Tibial nerve (tissue), 4 donors: Measurements from ENCODE around the gene AMIGO3. TPM values are rescaled to one million over a fixed set of nuclear protein-coding genes. Genes with fewer than 3 reads are reported as not detected.

Experiments
- DNase-seq, 2 donors: peaks; one replicate each; pipeline ENCODE4 v3.0.0-alpha.2; 2019; ENCODE audit warnings: low spot score in 2 of 2
- H3K27ac ChIP-seq, 4 donors: fragments of 200-600 bp; sonication (generic) in 3 of 4; one replicate each; pipeline ENCODE4 v1.5.1; 2017 to 2019; ENCODE audit warnings: mild to moderate bottlenecking in 1 of 4
- H3K27me3 ChIP-seq, 2 donors: fragments of 200-600 bp; sonication (generic) in 1 of 2; one replicate each; pipeline versions ENCODE4 v1.5.1 to v1.6.0; 2017 to 2019
- H3K36me3 ChIP-seq, 3 donors: fragments of 200-600 bp; sonication (generic); one replicate each; pipeline ENCODE4 v1.5.1; 2018 to 2019
- H3K4me1 ChIP-seq, 4 donors: fragments of 200-600 bp; sonication (generic) in 3 of 4; one replicate each; pipeline ENCODE4 v1.5.1; 2017 to 2019
- H3K4me3 ChIP-seq, 4 donors: fragments of 200-600 bp; sonication (generic) in 3 of 4; one replicate each; pipeline ENCODE4 v1.5.1; 2017 to 2019; ENCODE audit warnings: mild to moderate bottlenecking in 1 of 4, moderate library complexity in 1 of 4
- H3K9me3 ChIP-seq, 4 donors: fragments of 200-600 bp; sonication (generic) in 3 of 4; one replicate each; pipeline ENCODE4 v1.5.1; 2017 to 2019
- EP300 ChIP-seq, 2 donors: sonication (generic); formaldehyde crosslinking; IDR thresholded peaks; one replicate each; pipeline ENCODE4 v1.6.1; 2017; ENCODE audit warnings: antibody characterized with exemption in 2 of 2, mild to moderate bottlenecking in 1 of 2
- POLR2A ChIP-seq, 2 donors: fragments of 450-650 bp; IDR thresholded peaks; one replicate each; pipeline ENCODE4 v1.6.1; 2017; ENCODE audit warnings: antibody characterized with exemption in 2 of 2, mild to moderate bottlenecking in 2 of 2, moderate library complexity in 2 of 2
- WGBS, 2 donors: methylation state at CpG; one replicate each; pipeline ENCODE4 v1.1.5; 2018; 5-methylcytosine and 5-hydroxymethylcytosine counted together
- total RNA-seq, 4 donors: library from RNA; depleted of rRNA; stranded (reverse); fragments of >200 nt; gene quantifications; one replicate each; pipeline ENCODE4 v1.1.0, GENCODE V29; 2016
- TF ChIP-seq, protein P1 (sequence below), 5 experiments: fragments of 200-600 bp in 3 of 5; fragments of 450-650 bp in 2 of 5; sonication (generic) in 3 of 5; IDR thresholded peaks; one replicate each; pipeline ENCODE4 v1.5.1; 2016 to 2019; ENCODE audit warnings: antibody characterized with exemption in 5 of 5, mild to moderate bottlenecking in 3 of 5, moderate library complexity in 2 of 5

Gene AMIGO3
- total RNA-seq, 4 donors from 2014 or later: 2.1 to 4.2 TPM; not detected in 2

- Histone ChIP-seq H3K27me3 (no peaks in the 10 kb centered on the region), H3K9me3 (no peaks in the 10 kb centered on the region), H3K4me1 (no peaks in the 10 kb centered on the region), H3K27ac (no peak overlapping the region), H3K36me3 (peaks cover 0 to 88% (median 0%) of the 10 kb centered on the region in 3 donors), H3K4me3 (no peak overlapping the region)
- TF ChIP-seq, protein P1, sequence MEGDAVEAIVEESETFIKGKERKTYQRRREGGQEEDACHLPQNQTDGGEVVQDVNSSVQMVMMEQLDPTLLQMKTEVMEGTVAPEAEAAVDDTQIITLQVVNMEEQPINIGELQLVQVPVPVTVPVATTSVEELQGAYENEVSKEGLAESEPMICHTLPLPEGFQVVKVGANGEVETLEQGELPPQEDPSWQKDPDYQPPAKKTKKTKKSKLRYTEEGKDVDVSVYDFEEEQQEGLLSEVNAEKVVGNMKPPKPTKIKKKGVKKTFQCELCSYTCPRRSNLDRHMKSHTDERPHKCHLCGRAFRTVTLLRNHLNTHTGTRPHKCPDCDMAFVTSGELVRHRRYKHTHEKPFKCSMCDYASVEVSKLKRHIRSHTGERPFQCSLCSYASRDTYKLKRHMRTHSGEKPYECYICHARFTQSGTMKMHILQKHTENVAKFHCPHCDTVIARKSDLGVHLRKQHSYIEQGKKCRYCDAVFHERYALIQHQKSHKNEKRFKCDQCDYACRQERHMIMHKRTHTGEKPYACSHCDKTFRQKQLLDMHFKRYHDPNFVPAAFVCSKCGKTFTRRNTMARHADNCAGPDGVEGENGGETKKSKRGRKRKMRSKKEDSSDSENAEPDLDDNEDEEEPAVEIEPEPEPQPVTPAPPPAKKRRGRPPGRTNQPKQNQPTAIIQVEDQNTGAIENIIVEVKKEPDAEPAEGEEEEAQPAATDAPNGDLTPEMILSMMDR (IDR thresholded peaks at IDR 0.05): no peak
- TF ChIP-seq EP300 (IDR thresholded peaks at IDR 0.05) (no peak), POLR2A (IDR thresholded peaks at IDR 0.05) (no peak)
- 83 to 96% methylated on average over 7 to 11 of the region's 11 CpGs for WGBS, 2 donors
- DNase-seq: no peak
Observed at GRCh38 chr3:49712166-49712565, 7.3 kb downstream of the AMIGO3 start.

DNA sequence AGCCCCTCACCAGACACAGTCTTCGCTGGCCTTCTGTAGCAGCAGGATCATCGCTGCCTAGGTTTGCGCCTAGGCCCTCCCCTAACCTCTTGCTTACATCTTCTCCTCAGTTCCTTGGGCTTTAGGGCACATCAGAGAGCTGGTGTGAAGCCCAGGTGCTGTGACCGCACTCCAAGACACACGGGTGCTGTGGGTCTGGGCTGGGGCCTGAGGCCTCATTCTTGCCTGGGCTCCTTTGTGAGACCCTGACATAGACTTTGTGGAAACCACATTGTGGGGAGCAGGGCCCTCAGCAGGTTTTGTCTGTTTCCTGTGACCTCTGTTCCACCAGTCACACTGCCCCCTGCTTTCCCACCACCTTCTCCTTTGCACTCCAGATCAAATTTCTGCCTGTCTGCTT is 8.0 kb downstream of the AMIGO3 start:
- DNase-seq: no peak
- H3K27ac ChIP-seq: no peak overlapping the region
- no peaks in the 10 kb centered on the region for H3K9me3 ChIP-seq
- no peak overlapping the region for H3K4me3 ChIP-seq
- 93 to 96% methylated on average over 4 to 5 of the region's 5 CpGs for WGBS, 2 donors
- H3K27me3 ChIP-seq: no peaks in the 10 kb centered on the region
- TF ChIP-seq, protein P1 (IDR thresholded peaks at IDR 0.05): no peak
- no peak for TF ChIP-seq POLR2A (IDR thresholded peaks at IDR 0.05)
- no peak for TF ChIP-seq EP300 (IDR thresholded peaks at IDR 0.05)
- no peaks in the 10 kb centered on the region for H3K4me1 ChIP-seq
- H3K36me3 ChIP-seq: peaks cover 0 to 88% (median 0%) of the 10 kb centered on the region in 3 donors

GRCh38 chr3:49709852-49710251 is 9.6 kb downstream of the AMIGO3 start:
- WGBS, 2 donors: 92 to 96% methylated on average over 8 of the region's 8 CpGs
- TF ChIP-seq, protein P1 (IDR thresholded peaks at IDR 0.05): no peak
- TF ChIP-seq POLR2A (IDR thresholded peaks at IDR 0.05) (no peak), EP300 (IDR thresholded peaks at IDR 0.05) (no peak)

GRCh38 chr3:49707113-49707480 is 12.4 kb downstream of the AMIGO3 start:
- 70 to 71% methylated on average over 4 of the region's 4 CpGs for WGBS, 2 donors
- DNase-seq: no peak
- TF ChIP-seq EP300 (IDR thresholded peaks at IDR 0.05): no peak
- no peak for TF ChIP-seq POLR2A (IDR thresholded peaks at IDR 0.05)
- TF ChIP-seq, protein P1 (IDR thresholded peaks at IDR 0.05): no peak
- H3K27ac ChIP-seq: no peak overlapping the region
- no peaks in the 10 kb centered on the region for H3K27me3 ChIP-seq
- H3K4me3 ChIP-seq: no peak overlapping the region
- peaks cover 0 to 88% (median 4%) of the 10 kb centered on the region in 3 donors for H3K36me3 ChIP-seq
- H3K9me3 ChIP-seq: no peaks in the 10 kb centered on the region
- H3K4me1 ChIP-seq: peaks cover 0 to 5% (median 0%) of the 10 kb centered on the region in 4 donors

More at GRCh38 chr3:49709852-49710251, 9.6 kb downstream of the AMIGO3 start:
- H3K27me3 ChIP-seq: no peaks in the 10 kb centered on the region
- no peak overlapping the region for H3K27ac ChIP-seq
- DNase-seq: no peak
- H3K9me3 ChIP-seq: no peaks in the 10 kb centered on the region
- H3K4me1 ChIP-seq: no peaks in the 10 kb centered on the region
- H3K4me3 ChIP-seq: no peak overlapping the region
- H3K36me3 ChIP-seq: peaks cover 0 to 88% (median 0%) of the 10 kb centered on the region in 3 donors

DNA sequence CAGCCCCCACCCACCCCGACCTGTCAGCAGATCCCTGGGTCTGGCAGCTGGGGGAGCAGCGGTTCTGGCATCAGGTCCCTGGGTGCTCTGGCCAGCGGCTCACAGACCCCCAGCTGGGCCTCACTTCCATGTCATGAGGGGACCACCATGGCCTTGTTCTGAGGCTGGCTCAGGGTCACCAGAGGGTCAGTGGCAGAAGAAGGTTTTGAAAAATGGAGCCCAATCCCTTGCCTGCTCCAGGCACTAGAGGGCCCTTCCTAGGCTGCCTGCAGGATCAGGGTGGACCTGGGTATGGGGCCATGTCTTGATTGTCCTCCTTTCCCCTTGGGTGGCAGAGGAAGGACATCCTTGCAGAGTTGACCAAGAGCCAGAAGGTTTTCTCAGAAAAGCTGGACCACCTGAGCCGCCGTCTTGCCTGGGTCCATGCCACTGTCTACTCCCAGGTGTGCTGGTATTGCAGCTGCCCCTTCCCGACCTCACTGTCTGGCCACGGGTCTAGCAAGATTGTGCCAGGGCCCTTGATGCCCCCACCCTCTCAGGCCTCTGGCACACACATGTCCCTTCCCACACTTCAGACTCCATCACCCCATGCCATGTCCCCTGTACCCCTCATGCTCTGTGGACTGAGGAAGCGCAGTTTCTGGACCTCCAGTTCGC is 12.9 kb downstream of the AMIGO3 start:
- H3K36me3 ChIP-seq: peaks cover 0 to 88% (median 9%) of the 10 kb centered on the region in 3 donors
- no peaks in the 10 kb centered on the region for H3K27me3 ChIP-seq
- H3K27ac ChIP-seq: no peak overlapping the region
- 80 to 84% methylated on average over 6 to 7 of the region's 9 CpGs for WGBS, 2 donors
- H3K4me1 ChIP-seq: peaks cover 0 to 5% (median 0%) of the 10 kb centered on the region in 4 donors
- H3K9me3 ChIP-seq: no peaks in the 10 kb centered on the region
- no peak for DNase-seq
- H3K4me3 ChIP-seq: no peak overlapping the region
- TF ChIP-seq POLR2A (IDR thresholded peaks at IDR 0.05) (no peak), EP300 (IDR thresholded peaks at IDR 0.05) (no peak)
- TF ChIP-seq, protein P1 (IDR thresholded peaks at IDR 0.05): no peak
